Suppressor macrophage treated with lipopolysaccharide for 4 hours (primary cell): Measurements from ENCODE around the gene CD248.
"Not testable (repeated sequence)": the region's sequence is repeated elsewhere in the genome, so short reads cannot be mapped to it uniquely, and the experiment has no call there.

Experiments used
- DNase-seq: peaks from one replicate; pipeline ENCODE4 v3.0.0-alpha.2; 2020

The CD248 gene

GRCh38 chr11:66328031-66328301 lies 11.1 kb upstream of the CD248 start:
- DNase-seq, result no peak

GRCh38 chr11:66327171-66328030 lies 10.6 kb upstream of the CD248 start:
- no peak for DNase-seq

- DNase-seq, result no peak
Observed at GRCh38 chr11:66326261-66327111, 9.6 kb upstream of the CD248 start.

- no peak for DNase-seq
Observed at GRCh38 chr11:66325263-66325671, 8.4 kb upstream of the CD248 start.

GRCh38 chr11:66324664-66325063 lies 7.8 kb upstream of the CD248 start:
- DNase-seq, result no peak

GRCh38 chr11:66323684-66324083 lies 6.8 kb upstream of the CD248 start:
- DNase-seq, result no peak

- no peak for DNase-seq
Observed at GRCh38 chr11:66322732-66323427, 6.0 kb upstream of the CD248 start.

- DNase-seq, result no peak
Observed at GRCh38 chr11:66321606-66322005, 4.8 kb upstream of the CD248 start.

- DNase-seq, result not testable (repeated sequence)
Observed at GRCh38 chr11:66320748-66321147, 3.9 kb upstream of the CD248 start.

GRCh38 chr11:66320289-66320688 lies 3.4 kb upstream of the CD248 start:
- not testable (repeated sequence) for DNase-seq

GRCh38 chr11:66318600-66318970 lies 1.7 kb upstream of the CD248 start:
- no peak for DNase-seq

- DNase-seq, result peak; percentile 85
Observed at GRCh38 chr11:66317723-66318599, 1.1 kb upstream of the CD248 start.

GRCh38 chr11:66317322-66317722 lies 478 bp upstream of the CD248 start:
- DNase-seq, result peak; percentile 15

GRCh38 chr11:66315921-66316811 lies 678 bp downstream of the CD248 start:
- no peak for DNase-seq

GRCh38 chr11:66315498-66315885 lies 1.4 kb downstream of the CD248 start:
- no peak for DNase-seq

- DNase-seq, result no peak
Observed at GRCh38 chr11:66314561-66315497, 2.0 kb downstream of the CD248 start.

GRCh38 chr11:66314186-66314501 lies 2.7 kb downstream of the CD248 start:
- no peak for DNase-seq

- no peak for DNase-seq
Observed at GRCh38 chr11:66313321-66314185, 3.3 kb downstream of the CD248 start.

GRCh38 chr11:66312549-66313320 lies 4.1 kb downstream of the CD248 start:
- peak; percentile 98 for DNase-seq
